ENCODE measurements around the gene SLC5A2. TPM values are rescaled to one million over a fixed set of nuclear protein-coding genes. Genes with fewer than 3 reads are reported as not detected.

SLC5A2 gene
- polyA plus RNA-seq, 2 of the 4 experiments (the other 2 are of a cell fraction), result 0.09 to 0.46 TPM

GRCh38 chr16:31525113-31525512 lies 42.2 kb downstream of the SLC5A2 start:
- H3K4me2 ChIP-seq, result no peak overlapping the region
- H3K4me3 ChIP-seq, result no peak overlapping the region
- WGBS (ENCODE audit: missing lambda C conversion rate), result 51% methylated on average over 3 of the region's 3 CpGs
- no peak overlapping the region for H3K27ac ChIP-seq
- TF ChIP-seq USF2 (IDR thresholded peaks at IDR 0.05) (no peak), HES2 (IDR thresholded peaks at IDR 0.05) (no peak), RFX5 (IDR thresholded peaks at IDR 0.05) (no peak), ZSCAN20 (CRISPR knock-in tag; IDR thresholded peaks at IDR 0.05) (no peak), FOXS1 (CRISPR knock-in tag; IDR thresholded peaks at IDR 0.05) (no peak), FOSB (CRISPR knock-in tag; IDR thresholded peaks at IDR 0.05) (no peak), MAX (IDR thresholded peaks at IDR 0.05) (no peak), POLR2AphosphoS2 (conservative IDR thresholded peaks at IDR 0.05; ENCODE audit: low read length) (no peak), CHD4 (IDR thresholded peaks at IDR 0.05; ENCODE audit: borderline replicate concordance) (no peak), ZC3H11A (IDR thresholded peaks at IDR 0.05) (no peak), SMC3 (IDR thresholded peaks at IDR 0.05) (no peak), EP300 (IDR thresholded peaks at IDR 0.05) (no peak), ATOH8 (CRISPR knock-in tag; IDR thresholded peaks at IDR 0.05; ENCODE audit: low read depth) (no peak), ESRRA (IDR thresholded peaks at IDR 0.05; ENCODE audit: borderline replicate concordance, low read length) (no peak), MAFK (IDR thresholded peaks at IDR 0.05; ENCODE audit: partially characterized antibody) (no peak), ZNF302 (CRISPR knock-in tag; IDR thresholded peaks at IDR 0.05) (no peak), MAZ (IDR thresholded peaks at IDR 0.05; ENCODE audit: borderline replicate concordance, low read depth, low read length) (no peak), CHD2 (IDR thresholded peaks at IDR 0.05; ENCODE audit: low read length, partially characterized antibody) (no peak), CBX8 (IDR thresholded peaks at IDR 0.05) (no peak)
- no peaks in the 10 kb centered on the region for H3K4me1 ChIP-seq
- peaks cover 6% of the 10 kb centered on the region; the same call in 2 of the 3 replicates for H3K9me3 ChIP-seq
- ChIA-PET CTCF (no interaction called here), POLR2A (no interaction called here)
- ATAC-seq (no peak), FAIRE-seq (no peak), DNase-seq (ENCODE audit: low read depth in 1 of 2, low spot score in 1 of 2) (no peak)

- TF ChIP-seq RAD21 (conservative IDR thresholded peaks at IDR 0.05 in 1 of 2, IDR thresholded peaks at IDR 0.05 in 1 of 2) (no peak), FOSL2 (IDR thresholded peaks at IDR 0.05) (no peak), FOSL2 (CRISPR knock-in tag; IDR thresholded peaks at IDR 0.05) (no peak), NR3C1 (IDR thresholded peaks at IDR 0.05) (no peak), ZSCAN20 (CRISPR knock-in tag; IDR thresholded peaks at IDR 0.05) (no peak), CTCF (IDR thresholded peaks at IDR 0.05) (no peak), MAX (IDR thresholded peaks at IDR 0.05) (no peak), MAFK (IDR thresholded peaks at IDR 0.05; ENCODE audit: partially characterized antibody) (peak; percentile 72), FOXS1 (CRISPR knock-in tag; IDR thresholded peaks at IDR 0.05) (no peak), RCOR1 (IDR thresholded peaks at IDR 0.05; ENCODE audit: low read depth, low read length) (no peak)
- FAIRE-seq, result no peak
- ChIA-PET POLR2A (no interaction called here), CTCF (interaction anchor here (0.9 kb wide), 1 partner anchor 25 kb away, joined by 3 read pairs; no protein-coding TSS in a partner anchor)
- no peaks in the 10 kb centered on the region for H3K4me1 ChIP-seq
- H3K9me3 ChIP-seq, result peaks cover 6% of the 10 kb centered on the region; the same call in 2 of the 3 replicates
- ATAC-seq, result no peak
- H3K27ac ChIP-seq, result no peak within 1 kb of the TSS
- no peak within 1 kb of the TSS; the same call in 2 of the 3 replicates for H3K4me3 ChIP-seq
- no peak for DNase-seq (ENCODE audit: low read depth in 1 of 2, low spot score in 1 of 2)
- 26% methylated on average over 6 of the region's 6 CpGs for WGBS (ENCODE audit: missing lambda C conversion rate)
- peak within 1 kb of the TSS; percentile 69; the same call in 2 of the 3 replicates for H3K4me2 ChIP-seq
Observed at GRCh38 chr16:31527734-31528274, 44.9 kb downstream of the SLC5A2 start, which contains the start of gene AHSP. AHSP (plus strand) TSS chr16:31527900; CDS start chr16:31528140, 240 bp downstream.
